Stimulated activated CD8-positive, alpha-beta memory T cell treated with anti-CD3 and anti-CD28 coated beads, Interleukin-2, amount 100 ng/mL, for 1 hour (primary cell): ENCODE measurements around the gene TLE4.

Source experiments
- DNase-seq, 2 donors: peaks; one replicate each; pipeline ENCODE4 v3.0.0-alpha.2; 2020; ENCODE audit warnings: low read depth in 2 of 2

The TLE4 gene

DNA sequence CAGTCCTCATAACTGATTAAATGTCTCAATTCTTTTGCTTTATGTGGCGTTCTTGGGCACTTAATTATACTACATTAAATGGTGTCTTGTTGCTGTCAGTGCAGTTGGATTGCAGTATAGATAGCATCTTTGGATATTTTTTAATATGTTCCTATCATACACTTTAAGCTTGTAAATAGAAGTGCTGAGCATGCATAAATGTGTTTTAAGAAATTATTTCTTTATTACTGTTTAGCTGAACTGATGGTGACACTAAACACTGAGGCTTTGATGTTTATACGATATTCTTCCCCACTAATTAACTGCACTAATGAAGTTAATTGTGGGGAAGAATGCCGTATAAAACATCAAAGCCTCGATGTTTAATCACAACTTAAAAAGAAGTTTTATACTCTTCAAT is 116.6 kb downstream of the TLE4 start:
- DNase-seq: no peak

DNA sequence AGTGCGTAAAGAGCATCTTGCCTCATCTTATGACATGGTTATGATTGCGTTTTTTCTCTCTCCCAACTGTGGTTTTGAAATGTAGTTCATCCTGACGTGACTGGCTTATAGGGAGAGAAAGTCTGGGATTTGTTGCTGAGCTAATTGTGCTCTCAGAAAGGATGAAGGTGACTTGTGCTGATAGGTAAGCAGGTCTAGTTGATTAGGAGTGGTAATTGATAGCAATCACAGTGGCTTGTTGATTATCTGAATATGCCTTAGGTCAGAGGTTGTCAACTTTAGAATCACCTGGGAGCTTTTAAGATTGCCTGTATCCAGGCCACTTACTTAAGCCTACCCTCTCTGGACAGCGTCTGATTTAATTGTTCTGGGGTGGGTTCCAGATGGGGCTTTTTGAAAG is 117.8 kb downstream of the TLE4 start:
- no peak for DNase-seq

DNA sequence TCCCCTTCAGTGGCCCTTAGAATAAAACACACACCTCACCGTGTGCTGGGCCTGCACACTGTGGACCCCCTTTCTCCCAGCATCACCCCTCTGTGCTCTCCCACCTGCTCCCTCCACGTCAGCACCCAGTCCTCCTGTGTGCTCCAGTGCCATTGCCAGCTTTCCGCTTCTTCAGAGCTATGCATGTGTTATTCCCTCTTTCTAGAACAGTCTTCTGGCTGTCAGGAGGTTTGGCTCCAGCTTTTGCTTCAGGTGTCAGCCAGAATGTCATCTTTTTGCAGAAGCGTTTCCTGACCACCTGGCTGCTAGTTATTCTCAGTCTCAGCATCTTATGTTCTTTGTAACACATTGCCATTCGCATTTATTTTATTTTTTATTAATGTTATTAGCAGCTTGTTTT is 119.7 kb downstream of the TLE4 start:
- no peak for DNase-seq

DNA sequence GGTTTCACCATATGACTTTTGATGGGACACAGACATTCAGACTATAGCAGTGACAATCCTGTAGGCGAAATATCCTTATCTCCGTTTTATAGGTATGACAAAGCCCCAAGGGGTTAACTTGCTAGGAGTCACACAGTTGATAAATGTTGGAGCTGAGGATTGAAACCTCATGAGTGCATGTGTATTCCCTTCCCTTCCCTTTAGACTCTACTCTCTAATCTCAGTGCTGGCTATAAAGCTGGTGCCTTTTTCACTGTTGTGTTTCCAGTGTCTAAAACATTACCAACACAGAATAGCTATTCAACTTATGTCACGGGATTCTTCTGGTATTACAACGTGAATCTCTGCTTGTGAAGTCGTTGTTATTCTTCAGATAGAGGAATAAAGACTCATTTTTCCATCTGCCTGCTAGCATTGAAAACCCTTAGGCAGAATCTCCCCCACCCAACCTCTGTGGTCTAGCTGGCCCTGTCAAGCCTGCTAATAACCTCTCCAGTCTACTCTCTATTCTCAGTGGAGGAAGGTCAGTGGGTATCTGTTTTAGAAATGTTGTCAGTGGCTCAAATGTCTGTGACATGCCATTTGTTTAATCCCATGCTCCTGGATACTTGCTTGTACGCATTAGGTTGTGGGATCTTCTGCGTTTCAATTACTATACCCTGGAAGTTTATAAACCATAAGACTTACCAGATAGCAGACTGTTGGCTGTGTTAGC is 121.2 kb downstream of the TLE4 start:
- DNase-seq: no peak

DNA sequence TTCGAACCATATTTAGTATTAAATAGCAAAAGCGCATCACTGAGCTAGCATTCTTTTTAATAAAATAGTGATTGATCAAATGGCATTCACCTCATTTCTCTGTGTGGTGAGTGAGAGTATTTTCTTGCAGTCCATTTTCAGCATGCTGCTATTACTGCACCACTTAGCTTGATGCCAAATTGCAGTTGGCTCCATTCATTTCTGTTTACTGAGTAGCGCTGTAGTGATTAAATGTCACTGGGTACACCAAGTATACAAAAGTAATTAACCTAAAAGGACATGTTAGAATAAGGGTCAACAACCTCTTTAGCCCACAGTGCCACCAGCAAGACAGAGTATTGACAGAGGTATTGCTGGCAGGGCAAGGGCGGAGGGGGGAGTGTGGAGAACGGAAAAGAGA is 122.0 kb downstream of the TLE4 start:
- no peak for DNase-seq

DNA sequence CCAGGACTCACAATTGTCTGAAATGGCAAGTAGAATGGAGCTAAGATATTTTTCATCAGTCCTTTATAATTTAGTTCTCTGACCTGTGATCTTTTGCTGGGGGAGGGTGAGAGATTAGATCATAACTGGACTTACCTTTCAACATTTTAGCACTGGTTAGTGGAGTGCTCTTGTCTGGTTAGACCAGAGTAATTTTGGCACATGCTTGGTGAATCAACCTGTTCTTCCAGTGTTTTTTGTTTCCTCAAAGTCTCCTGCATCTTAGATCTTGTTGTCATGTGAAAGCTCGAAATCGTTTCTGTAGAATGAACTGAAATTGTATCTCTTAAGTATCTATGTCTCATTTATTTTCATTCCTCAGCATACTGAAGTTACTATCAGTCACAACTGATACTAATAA is 122.4 kb downstream of the TLE4 start:
- no peak for DNase-seq

DNA sequence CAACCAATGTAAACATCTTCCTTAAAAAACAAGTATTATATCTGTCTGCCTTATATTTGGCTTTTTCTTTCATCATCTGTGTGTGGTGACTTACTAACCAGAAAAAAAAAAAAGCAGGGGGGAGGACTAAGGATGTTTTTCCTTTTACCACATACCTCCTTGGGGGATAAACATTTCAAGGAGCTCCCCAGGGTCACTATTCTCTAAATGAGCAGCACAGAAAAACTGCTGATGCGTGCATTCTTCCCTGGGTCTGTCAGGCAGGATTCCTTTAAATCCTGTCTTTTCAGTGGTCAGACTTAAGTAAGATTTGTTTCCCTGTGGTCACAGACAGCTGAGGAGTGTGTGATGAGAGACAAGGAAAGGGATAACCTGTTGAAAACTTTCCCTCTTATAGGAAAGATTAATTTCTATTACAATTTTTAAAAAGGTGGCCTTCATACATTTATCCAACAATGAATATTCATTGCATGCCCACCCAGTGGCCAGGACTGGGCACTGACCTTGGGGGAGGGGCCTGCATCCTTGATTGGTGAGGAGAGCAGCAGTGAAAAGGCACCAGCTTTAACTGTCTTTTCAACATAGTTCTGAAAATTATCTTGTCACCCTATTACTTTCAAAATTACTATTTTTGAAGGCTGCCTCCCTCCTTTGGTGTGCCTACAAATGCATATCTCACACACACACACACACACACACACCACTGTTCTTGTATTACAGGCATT is 123.1 kb downstream of the TLE4 start:
- no peak for DNase-seq

DNA sequence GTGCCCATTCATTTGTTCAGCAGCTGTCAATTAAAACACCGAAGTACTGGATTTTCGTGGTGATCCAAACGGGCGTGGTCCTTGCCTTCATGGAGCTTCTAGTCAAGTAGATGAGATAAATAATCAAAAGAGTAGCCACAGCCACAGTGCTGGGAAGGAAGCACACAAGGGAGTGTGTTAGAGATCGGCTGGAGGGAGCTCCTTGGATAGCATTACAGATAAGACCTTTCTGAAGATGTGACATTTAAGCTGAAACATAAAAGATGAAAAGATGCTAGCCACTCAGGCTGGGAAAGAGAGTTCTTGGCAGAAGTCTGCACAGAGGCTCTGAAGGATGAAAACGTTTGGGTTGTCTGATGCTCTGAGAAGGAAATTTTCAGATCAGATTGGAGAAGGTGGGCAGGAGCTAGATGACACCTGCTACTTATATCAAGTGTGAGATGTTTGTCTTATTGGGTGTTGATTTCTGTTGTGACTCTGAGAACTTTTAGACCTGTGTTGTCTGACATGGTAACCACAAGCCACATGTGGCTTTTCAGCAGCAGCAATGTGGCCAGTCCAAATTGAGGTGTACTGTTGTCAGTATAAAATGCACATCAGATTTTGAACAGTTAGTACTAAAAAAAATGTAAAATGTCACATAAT is 123.9 kb downstream of the TLE4 start:
- peak in 1 of 2 donors; percentile 23 for DNase-seq

DNA sequence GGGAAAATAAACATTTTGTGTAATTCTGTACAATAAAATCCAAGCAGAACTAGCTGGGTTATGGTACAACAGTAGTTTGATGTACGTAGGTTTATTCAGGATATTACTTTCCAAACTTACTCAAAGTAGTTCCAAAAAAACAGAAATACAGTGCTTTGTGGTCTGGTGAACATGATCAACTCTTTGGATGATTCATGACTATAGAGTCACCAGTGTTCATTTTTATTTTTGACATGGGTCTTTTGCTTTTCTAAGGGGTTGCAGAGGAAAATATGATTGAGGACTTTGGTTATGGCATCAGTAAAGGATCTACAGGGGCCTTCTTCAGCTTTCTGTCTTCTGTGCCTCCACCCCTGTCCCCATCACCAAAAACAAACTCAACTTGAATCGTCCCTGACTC is 127.2 kb downstream of the TLE4 start:
- no peak for DNase-seq

DNA sequence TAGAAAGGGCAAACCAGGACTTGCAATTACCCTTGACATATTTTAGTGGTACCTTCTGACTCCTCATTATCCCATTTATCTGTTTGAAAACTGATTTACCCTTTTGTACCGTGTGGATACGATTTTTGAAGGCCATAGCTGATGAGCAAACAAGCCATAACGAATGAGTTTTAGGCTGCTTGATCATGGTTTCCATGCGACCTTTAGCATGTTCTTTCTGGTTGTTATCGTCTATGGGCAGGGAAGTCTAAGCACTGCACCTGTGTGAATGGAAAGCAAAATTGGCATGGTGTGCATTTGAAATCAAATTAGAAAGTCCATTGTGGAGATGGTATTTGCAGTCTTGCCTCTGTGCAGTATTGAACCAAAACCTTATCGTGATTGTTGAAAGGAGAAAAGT is 127.7 kb downstream of the TLE4 start:
- no peak for DNase-seq

DNA sequence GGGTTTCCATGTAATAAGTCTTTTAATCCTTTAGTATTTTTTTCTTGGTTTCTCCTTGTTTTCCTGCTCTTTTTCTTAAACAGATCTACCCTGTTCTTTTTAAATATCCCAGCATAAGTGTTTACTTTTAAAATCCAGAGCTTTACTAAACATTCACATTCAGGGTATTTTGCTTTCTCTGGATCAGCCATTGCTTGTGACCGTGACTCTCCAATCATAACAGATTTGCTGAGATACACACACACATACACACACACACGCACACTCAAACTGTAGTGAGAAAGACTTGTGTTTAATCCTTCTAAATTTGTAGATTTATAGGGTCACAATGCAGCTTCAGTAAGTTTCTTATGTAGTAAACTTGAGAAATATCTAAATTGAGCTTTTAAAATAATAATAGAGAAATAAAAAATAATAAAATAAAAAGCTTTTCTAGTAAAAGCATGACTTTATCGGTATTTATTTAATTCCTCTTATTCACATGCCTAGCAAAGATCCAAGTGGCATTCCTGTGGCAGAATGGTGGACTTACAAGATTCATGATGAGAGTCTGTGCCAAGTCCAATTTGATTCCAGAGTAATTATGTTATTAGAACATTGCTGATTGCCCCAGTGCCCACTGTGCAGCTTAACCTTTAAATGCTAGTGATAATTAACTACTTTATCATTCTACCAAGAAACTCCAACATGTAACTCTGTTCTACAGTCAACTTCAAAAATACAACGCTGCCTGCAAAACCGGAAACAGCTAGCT is 129.0 kb downstream of the TLE4 start:
- DNase-seq: no peak

DNA sequence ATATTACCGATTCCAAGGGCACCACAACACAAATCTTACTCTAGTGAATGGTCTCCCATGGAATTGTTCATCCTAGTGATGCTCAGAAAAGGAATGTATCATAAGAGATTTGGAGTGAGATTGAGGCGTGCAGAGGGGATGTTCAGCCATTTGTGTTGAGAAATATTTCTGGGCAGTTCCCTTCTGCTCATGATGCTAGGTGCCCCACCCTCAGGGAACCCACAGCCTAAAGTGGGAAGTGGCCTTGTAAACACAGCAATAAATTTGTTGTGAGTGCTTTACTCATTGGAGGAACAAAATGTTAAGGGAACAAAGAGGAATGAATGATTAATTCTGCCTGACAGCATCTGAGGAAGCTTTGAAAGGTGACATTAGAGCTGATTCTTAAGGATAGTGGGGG is 129.9 kb downstream of the TLE4 start:
- no peak for DNase-seq

DNA sequence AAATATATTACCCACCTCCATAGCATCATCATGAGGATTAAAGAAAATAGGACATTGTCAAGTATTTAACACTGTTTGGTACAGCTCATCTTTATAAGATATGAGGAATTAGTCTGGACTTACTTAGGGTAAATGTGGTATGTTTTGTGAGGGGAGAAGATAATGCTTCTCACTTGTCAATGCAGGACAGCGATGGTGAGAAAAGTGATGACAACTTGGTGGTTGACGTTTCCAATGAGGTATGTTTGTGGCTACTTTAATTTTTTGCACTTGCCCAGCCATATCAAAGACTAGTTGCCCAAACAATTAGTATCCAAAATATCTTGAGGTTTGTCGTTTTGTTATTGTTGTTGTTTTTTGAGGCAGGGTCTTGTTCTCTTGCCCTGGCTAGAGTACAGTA is 133.9 kb downstream of the TLE4 start:
- no peak for DNase-seq

DNA sequence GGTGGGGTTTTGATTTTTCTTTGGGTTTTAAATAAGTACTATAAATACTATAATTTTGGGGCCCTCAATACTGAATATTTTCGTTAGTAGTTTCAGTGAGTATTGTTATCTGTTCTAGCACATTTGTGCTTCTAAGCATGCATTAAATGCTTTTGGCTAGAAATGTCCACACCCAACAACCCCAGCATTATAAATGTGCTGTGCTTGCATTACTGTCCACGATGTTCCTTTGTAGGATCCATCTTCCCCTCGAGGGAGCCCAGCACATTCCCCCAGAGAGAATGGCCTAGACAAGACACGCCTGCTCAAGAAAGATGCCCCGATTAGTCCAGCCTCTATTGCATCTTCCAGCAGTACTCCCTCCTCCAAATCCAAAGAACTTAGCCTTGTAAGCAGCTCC is 134.7 kb downstream of the TLE4 start:
- no peak for DNase-seq

DNA sequence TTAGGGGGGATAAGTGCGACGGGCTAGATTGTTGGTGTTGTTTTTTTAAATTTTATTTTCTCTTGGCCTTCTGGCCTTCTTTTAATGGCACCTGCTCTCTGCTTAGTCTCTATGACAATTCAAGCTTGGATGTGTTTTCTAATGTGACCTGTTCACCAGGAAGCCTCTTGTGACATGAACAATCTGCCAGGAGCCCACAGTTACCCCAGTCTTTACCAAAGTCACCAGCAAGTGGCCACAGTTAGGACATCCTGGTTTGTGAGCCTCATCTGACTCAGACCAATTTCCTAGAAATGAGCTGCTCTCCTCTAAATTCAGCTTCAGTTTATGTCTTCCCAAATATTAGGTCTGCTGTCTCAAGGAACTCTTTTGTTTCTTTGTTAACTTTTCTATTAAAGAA is 135.8 kb downstream of the TLE4 start:
- DNase-seq: no peak

DNA sequence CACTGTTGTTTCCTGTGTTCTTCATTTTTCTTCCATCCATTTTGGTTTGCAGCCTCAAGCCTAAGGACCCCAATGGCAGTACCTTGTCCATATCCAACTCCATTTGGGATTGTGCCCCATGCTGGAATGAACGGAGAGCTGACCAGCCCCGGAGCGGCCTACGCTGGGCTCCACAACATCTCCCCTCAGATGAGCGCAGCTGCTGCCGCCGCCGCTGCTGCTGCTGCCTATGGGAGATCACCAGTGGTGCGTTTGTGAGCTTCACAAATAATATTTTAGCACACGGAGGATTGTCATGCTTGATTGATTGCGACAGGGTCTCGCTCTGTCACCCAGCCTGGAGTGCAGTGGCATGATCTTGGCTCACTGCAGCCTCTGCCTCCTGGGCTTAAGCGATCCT is 136.8 kb downstream of the TLE4 start:
- DNase-seq: no peak

DNA sequence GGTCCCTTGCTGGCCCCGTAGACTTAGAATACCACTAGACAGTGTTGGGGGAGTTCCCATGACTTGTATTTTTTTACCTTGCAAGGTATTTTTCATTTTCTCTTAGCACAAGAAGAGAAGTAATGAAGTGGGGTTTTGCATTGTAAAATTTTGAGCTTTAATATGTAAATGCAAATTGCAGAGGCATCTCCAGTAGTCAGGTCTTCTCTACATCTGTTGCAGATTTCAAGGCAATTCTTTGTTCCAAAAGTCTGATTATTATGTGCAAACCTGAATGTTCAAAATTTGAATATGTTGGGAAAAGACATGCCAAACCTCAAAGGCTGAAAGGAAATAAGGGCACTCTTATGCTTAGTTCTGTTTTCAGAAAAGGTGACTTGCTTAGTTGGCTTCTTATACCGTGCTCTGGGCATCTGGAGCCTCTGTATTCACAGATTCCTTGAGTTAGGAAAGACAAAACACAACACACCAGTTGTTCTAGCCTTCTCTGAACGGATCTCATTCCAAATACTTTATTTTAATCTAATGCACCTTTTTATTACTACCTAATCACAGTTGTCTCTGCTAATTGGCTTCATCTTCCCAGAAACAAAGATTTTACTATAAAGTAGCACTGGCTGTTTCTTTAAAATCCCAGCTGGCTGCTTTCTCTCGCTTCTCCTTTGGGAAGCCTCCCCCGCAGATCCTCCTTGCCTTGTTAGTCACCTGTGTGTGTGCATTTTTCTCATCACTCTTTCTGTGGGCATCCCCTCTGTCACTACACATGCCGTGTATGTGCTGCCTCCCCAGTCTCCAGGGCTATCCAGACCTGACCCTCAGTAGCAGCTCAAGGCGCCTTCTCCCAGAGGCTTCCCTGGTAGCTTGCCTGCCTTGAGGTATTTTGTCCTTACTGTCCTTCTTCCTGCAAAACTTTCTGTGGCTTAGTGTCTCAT is 138.2 kb downstream of the TLE4 start:
- DNase-seq: no peak

DNA sequence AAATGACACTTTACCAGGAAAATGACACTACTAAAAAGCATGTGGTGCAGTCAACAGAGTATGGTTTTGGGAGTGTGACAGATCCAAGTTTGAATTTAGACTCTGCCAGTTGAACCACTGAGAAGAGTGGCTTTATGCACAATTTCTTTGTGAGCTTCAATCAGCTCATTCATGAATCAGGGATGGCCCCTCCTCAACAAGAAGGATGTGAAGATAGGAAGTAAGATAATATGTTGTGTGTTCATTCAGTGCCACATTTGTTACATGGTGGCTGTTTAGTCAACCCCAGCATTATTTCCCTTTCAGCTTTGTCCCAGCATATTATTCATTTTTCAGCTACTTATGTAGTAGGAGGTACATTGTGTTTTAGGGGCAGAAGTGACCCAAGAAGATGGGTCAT is 140.1 kb downstream of the TLE4 start:
- DNase-seq: no peak

DNA sequence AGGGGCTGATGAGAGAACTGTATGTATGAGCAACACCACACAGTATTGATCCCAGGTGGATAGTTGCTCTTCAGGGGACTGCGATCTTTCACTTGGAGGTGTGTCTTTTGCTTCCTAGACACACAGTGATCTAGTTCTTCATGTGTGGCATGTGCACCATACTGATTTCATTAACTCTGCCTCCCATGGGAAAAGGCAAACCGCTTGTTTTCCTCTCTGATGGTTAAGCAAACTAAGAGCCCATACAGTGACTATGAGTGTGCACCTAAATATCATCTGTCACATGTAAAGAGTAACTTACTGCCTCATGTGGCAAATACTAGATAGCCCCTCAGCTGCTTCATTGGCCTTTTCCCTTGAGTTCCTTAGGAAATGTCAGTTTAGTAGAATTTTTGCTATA is 147.3 kb downstream of the TLE4 start:
- no peak for DNase-seq

DNA sequence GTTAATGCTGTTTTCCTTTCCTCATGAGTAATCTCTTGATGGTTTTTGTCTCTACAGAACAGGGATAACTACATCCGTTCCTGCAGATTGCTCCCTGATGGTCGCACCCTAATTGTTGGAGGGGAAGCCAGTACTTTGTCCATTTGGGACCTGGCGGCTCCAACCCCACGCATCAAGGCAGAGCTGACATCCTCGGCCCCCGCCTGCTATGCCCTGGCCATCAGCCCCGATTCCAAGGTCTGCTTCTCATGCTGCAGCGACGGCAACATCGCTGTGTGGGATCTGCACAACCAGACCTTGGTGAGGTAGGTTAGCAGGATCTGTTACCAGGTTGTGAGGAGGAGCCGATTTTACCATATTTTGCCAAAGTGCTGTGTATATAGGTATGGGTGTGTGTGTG is 148.2 kb downstream of the TLE4 start:
- DNase-seq: no peak

DNA sequence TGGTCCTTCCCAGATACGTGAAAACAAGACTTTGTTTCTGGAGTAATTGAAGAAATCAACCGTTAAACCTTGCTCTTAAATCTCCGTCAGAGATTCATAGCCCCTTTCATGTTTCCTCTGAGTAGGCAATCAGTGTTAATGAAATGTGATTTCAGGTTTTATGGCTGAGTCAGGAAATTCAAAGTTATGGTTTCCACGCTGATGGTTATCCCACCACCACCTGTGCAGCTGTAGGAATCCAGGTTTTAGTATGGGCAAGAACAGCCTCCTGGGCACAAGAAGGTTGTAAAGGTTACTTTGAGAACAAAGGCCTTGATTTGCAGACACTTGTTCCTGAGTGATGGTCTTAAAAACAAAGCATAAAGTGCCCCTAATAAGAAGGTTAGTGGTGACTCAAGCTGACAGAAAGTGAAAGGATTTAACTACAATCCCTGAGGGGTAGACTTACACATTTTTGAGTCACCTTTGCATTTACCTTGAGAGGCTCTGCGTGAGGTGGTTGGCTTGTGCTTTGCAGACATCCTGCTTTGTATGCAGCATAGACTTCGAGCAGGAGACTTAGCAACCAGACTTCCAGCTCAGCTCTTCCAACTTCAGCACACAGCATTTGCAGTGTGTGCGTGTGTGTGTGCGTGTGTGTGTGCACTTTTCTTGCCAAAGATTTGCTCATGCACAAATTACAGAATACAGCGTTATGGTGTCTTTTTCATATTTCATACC is 159.6 kb downstream of the TLE4 start:
- no peak for DNase-seq
